ENCODE results near the gene SLC17A5.
"Not testable (repeated sequence)": the region's sequence is repeated elsewhere in the genome, so short reads cannot be mapped to it uniquely, and the experiment has no call there.

Gene SLC17A5

DNA sequence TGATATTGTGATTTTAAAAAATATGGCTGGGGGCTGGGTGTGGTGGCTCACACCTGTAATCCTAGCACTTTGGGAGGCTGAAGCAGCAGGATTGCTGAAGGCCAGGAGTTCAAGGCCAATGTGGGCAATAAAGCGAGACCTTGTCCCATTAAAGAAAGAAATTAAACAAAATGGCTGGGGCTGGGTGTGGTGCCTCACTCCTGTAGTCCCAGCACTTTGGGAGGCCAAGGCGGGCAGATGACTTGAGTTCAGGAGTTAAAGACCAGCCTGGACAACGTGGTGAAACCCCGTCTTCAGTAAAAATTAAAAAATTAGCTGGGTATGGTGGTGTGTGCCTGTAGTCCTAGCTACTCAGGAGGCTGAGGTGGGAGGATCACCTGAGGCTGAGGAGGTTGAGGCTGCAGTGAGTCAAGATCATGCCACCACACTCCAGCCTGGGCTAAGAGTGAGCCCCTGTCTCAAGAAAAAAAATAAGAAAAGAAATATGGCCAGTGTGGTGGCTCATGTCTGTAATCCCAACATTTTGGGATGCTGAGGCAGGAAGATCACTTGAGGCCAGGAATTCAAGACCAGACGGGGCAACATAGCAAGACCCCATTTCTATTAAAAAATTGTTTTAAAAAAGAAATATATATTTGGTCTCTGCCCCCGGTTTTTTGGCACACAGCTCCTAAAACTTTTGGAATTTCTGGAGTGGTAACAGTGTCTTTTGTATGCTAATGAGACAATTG is 39.8 kb downstream of the SLC17A5 start:
- no peak for DNase-seq

DNA sequence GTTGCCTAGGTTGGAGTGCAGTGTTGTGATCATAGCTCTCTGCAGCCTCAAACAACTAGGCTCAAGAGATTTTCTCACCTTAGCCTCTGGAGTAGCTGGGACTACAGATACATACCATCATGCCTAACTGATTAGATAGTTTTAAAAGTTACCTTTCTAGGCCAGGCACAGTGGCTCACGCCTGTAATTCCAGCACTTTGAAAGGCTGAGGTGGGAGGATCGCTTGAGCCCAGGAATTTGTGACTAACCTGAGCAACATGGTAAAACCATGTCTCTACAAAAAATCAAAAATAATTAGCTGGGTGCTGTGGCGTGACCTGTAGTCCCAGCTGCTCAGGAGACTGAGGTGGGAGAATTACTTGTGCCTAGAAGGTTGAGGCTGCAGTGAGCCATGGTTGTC is 41.2 kb downstream of the SLC17A5 start:
- no peak for DNase-seq

DNA sequence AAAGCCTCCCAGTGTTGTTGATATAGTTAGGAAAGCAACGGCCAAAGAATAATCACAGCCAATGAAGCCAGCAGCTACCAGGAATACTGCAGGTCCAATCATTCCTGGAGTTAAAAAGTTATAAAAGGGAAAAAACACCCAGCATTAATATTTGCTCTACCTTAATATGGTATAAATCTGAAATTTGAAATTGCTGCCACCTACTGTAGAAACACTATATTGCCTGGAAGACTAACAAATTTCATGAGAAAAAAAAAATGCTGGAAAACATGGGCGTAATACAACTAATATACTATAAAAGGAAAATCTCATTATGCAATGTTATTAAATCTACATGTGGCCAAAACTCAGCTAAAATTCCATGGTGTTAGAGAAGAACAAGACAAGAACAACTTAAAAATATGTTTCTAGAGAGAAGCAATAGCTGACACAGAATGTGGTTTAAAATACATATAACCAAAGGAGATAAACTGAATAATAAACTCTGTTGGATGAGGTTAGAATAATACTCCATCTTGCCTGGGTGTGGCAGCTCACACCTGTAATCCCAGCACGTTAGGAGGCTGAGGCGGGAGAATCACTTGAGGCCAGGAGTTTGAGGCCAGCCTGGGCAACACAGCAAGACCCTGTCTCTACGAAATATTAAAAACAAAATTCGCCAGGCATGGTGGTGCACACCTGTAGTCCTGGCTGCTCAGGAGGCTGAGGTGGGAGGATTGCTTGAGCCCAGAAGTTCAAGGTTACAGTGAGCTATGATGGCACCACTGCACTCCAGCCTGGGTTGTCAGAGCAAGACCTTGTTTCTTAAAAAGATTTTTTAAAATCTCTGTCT is 43.1 kb downstream of the SLC17A5 start:
- DNase-seq = peak; percentile 44

DNA sequence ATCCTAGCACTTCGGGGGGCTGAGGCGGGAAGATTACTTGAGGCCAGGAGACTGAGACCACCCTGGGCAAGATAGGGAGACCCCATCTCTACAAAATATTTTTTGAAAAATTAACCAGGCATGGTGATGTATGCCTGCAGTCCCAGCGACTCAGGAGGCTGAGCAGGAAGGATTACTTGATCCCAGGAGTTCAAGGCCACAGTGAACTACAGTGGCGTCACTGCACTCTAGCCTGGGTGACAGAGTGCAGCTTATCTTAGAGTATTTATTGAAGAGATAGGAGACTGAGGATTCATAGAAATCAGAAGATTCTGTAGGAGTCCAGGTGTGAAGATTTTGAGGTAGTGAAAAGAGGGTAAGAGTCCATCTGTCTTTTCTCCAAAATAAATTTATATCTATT is 45.0 kb downstream of the SLC17A5 start:
- no peak for DNase-seq

DNA sequence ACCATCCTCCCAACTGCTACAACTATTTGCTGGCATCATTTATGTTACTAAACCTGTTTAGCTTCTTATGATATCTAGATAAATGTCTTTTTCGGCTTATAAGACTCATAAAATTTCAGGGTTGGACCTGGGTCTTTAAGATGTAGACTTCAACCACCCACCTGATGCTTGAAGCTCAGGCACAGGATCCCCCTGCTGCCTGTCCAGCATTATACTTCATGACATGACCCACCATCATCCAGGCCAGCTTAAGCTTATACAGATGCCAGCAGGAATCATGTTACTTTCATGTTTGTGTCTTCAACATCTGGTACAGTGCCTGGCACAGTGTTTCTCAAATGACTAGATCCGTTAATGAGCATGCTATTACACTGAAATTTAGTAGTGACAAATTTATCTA is 47.4 kb downstream of the SLC17A5 start:
- no peak for DNase-seq

DNA sequence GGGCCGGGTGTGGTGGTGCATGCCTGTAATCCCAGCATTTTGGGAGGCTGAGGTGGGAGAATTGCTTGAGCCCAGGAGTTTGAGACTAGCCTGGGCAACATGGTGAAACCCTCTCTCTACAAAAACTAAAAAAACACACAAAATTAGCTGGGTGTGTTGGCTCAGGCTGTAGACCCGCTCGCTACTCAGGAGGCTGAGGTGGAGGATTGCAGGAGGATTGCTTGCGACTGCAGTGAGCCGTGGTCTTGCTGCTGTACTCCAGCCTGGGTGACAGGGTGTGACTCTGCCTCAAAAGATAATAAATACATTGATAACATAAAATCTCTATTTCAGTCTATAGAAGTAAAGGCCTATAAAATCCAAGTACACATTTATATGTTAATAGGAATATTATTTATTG is 49.3 kb downstream of the SLC17A5 start:
- no peak for DNase-seq

DNA sequence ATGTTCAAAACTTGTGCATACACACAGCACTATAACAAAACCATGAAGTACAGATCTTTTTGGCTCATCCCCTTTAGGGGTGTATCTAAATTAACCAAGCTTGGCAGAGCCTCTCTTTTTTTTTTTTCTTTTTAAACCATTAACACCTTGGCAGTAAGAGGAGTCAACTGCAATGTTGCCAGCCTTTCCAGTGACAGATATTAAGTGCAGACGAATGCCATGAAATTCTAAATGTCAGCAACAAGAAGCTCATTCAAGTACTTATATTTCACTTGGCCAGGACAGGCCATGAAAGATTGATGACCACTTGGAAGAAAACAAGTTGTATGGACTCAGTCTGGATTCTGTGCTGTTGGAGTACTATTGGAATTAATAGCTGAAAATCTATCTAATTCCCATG is 49.8 kb downstream of the SLC17A5 start:
- no peak for DNase-seq

DNA sequence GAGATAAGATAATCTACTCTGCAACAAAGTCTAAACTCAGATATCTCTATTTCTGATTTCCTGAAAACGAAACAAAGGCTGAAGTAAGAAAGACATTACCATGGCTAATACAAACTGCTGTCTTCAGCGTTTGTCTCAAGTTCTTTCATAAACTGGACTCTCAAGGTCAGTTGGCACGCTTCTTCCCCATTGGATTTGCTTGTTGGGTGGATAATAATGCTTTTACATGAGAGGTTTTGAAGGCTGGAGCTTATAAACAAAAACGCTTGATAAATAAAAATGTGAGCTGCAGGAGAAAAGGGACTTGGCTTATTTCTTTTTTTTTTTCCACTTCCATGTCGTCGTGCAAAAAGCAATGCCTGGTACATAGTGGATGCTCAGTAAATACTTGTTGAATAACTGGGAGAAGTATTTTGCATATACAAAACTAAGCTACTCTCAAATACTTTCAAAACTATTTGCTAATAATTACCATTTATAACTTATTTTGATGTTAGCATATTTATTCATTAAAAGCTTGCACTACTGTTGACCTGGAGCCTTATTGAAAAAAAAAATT is 67.3 kb downstream of the SLC17A5 start:
- DNase-seq = peak; percentile 10

DNA sequence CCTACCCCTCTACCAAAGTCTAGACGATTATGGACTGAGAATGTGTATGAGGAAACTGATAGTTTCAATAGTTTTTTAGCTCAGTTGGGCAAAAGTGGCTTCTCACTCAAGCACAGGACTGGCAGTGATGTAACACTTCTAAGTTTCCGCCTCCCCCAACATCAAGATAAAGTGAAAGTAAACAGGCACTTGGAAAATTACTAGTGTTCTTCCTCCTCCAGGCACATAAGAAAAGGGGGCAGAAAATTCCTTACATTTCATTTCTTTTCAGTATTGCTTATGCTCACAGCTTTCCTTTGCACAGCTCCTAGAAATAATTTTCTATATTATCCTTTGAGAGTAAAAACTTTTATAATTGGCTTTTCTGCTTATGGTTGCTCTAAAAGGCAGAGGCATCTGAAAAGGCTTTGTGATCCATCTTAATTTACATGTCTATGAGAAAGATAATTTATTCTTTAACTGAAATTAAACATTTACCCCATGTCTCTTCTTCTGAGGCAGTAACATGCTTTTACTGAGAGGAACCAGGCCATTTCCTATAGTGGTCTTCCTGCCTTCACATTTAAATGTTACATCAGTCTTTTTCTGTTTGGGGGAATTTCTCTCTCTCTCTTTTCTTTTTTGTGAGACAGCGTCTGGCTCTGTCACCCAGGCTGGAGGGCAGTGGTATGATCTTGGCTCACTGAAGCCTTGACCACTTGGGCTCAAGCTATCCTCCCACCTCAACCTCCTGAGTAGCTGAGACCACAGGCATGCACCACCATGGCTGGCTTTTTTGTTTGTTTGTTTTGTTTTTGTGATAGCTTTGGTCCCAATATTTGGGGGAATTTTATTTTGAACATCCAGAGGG is 68.0 kb downstream of the SLC17A5 start:
- peak; percentile 81 for DNase-seq

DNA sequence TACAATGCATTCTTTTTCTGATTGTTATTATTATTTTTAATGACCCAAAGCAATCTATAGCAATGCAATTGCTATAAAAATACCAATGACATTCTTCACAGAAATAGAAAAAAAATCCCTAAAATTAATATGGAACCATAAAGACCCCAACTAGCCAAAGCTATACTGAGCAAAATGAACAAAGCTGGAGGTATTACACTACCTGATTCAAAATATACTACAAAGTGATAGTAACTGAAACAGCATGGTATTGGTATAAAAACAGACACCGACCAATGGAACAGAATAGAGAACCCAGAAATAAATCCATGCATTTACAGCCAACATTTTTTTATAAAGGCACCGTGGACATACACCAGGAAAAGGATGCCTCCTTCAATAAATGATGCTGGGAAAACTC is 72.5 kb downstream of the SLC17A5 start:
- no peak for DNase-seq

DNA sequence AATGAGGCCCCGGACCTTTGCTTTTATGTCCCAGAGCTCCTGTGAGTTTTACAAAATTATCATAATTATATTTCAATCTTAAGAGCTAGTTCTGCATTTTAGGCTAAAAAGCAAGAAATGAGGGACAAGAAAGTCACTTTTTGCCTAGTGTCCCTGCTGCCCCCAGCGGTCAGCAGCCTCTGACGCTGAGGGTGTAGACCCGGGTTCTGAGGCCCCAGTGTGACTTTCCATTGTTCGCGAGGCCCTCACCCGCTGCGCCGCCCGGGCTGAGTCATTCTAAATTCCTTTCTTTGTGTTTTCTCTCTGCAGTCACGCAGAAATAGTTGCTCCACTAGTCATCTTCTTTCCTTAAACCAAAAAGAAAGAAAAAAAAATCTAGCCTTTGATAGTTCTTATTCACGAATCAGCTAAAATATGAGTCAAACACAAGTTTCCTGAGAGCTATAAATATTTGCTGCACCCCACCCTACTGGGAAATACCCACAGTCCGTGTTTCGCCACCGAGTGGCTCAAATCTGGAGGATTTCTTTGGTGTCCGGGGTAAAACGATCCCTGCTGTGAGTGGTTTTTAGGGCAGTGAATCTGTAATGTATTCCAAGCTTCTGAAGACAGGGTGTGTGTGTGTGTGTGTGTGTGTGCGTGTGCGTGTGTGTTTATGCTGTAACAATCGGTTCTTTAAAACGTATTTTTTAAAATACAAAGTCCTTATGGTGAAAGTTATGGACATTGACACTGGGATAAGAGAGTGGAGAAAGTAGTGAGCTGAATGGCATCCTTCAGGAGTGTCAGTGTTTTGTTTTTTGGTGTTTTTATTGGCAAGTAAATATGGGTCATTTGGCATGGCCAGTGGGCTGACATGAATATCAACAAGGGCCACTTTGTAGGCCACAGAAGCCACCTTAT is 73.3 kb downstream of the SLC17A5 start:
- DNase-seq = peak; percentile 99

DNA sequence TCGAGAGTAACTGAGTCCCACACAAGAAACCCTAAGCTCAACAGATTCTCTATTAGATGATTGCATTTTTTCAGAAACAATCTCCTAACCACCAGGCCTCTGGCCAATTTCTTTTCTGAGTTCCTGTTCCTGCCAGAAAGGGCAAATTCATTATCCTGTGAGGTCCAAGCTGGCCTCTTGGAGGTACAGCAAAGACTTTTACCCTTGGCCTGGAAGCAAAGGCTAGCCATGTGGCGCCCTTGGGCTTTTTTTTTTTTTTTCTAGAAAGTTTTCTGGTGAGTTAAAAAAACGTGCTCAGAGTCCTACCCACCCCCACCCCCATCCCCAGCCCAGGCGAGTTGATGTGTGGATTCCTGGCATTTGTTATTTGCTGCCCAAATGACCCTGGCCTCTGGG is 73.9 kb downstream of the SLC17A5 start:
- peak; percentile 94 for DNase-seq

DNA sequence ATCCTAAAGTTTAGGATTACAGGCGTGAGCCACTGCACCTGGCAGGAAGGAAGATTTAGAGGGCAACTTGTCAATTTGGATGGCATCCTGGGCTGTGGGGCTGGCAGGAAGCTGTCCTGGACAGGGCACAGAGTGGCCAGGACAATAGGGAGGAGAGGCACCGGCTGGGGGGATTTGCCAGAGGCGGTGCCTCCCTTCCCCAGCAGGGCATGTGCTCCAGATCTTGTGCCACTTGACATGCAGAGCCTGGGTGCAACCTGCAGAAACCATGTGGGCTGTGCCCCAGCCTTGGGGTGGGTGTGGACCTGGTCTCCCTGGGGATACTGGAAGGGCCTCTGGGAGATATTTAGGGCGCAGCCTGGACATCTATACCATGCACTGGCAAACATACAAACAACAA is 74.4 kb downstream of the SLC17A5 start:
- no peak for DNase-seq

DNA sequence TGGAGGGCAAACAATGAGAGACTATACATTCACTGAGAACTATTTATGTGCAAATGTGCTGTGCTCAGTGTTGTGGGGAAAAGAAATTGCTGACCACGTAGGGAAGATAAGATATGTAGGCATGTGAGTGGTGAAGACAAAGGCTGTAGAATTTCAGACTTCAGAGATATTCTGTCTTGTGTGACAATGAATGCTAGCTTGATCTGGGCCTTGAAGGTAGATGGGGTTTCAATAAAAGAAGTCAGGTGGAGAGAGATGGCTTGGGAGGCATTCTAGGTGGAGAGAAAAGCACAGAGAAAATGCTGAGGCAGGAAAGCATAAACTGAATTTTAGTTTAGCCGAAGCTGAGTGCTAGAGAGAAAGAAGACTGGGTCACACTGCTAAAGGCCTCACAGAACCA is 76.1 kb downstream of the SLC17A5 start:
- no peak for DNase-seq

DNA sequence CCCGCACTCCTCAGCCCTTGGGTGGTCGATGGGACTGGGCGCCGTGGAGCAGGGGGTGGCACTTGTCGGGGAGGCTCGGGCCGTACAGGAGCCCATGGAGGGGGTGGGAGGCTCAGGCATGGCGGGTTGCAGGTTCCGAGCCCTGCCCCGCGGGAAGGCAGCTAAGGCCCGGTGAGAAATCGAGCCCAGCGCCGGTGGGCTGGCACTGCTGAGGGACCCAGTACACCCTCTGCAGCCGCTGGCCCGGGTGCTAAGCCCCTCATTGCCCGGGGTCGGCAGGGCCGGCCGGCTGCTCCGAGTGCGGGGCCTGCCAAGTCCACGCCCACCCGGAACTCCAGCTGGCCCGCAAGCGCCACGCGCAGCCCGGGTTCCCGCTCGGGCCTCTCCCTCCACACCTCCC is 81.3 kb downstream of the SLC17A5 start:
- not testable (repeated sequence) for DNase-seq

DNA sequence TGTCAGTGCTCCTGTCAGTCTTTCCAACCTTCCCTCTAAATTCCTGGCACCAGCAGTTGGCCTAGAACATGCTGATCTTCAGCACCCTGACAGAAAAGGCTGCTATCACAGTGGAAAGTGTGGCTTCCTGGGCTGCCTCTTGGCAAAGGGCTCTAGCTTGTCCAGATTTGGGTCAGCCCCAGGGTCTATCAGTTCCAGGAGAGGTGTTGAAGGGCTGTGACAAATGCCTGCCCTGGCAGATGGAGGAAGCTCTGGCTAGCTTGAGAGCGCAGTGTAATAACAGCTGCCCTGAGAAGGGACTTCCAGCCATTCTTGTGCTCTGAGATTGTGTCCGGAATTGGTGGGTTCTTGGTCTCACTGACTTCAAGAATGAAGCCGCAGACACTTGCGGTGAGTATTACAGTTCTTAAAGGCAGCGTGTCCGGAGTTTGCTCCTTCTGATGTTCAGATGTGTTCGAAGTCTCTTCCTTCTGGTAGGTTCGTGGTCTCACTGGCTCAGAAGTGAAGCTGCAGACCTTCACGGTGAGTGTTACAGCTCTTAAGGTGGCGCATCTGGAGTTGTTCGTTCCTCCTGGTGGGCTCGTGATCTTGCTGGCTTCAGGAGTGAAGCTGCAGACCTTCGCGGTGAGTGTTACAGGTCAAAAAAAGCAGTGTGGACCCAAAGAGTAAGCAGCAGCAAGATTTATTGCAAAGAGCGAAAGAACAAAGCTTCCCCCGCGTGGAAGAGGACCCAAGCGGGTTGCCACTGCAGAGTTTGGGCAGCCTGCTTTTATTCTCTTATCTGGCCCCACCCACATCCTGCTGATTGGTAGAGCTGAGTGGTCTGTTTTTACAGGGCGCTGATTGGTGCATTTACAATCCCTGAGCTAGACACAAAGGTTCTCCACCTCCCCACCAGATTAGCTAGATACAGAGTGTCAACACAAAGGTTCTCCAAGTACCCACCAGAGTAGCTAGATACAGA is 82.3 kb downstream of the SLC17A5 start:
- DNase-seq = not testable (repeated sequence)

DNA sequence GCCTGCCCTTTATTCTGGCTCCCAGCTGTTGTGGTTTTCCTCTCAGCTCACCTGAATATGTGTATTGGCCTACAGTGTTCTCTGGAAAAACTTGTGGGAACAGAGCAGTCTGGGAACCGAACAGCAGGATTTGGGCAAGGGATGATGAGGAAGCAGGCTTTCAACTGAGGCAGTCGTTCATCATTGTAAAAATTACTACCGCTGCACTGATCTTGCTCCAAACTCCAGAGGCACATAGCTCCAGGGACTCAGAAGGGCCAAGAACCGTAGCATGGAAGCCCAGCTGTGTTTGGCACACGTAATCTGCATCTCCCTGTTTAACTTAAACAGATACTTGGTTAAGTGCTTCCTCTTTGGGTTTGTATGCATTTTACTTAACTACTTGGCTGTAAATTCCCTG is 84.7 kb downstream of the SLC17A5 start:
- DNase-seq = no peak

DNA sequence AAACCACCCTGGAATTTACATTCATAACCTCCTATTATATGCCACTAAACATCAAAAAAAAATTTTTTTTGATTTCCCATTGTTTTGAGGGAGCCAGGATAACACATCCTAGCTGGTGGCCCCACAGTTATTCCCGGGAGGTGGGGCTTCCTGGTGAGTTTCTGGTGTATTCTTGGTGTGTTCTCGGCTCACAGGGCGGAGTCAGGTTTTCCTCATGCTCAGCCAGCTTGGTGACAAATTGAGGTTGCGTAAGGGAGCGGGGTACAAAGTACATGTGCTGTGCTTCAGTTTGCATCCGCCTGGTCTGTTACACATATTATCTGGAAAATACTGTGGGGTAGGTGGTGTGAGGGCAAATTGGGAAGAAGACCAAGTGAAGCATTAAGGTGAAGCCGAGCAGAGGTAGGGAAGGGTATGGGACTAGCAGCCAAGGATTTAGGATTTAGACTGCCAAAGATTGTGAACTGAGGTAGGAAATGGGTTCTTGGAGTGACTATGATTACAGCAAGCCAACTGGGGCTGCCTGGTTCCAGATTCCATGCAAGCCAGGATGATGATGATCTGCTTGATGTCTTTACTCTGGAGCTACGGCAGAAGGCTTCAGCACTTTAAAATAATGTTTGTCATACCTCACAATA is 86.7 kb downstream of the SLC17A5 start:
- DNase-seq = peak; percentile 70

DNA sequence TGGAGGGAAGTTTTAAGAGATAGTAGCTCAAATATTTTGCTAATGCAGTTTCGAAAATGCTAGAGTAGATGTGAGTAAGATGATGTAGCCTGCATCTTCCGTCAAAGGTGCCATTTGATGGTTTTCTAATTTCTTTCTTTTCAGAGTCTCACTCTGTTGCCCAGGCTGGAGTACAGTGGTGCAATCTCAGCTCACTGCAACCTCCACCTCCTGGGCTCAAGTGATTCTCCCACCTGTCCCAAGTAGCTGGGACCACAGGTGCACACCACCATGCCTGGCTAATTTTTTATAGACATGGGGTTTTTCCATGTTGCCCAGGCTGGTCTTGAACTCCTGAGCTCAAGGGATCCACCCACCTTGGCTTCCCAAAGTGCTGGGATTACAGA is 87.3 kb downstream of the SLC17A5 start:
- DNase-seq = not testable (repeated sequence)

DNA sequence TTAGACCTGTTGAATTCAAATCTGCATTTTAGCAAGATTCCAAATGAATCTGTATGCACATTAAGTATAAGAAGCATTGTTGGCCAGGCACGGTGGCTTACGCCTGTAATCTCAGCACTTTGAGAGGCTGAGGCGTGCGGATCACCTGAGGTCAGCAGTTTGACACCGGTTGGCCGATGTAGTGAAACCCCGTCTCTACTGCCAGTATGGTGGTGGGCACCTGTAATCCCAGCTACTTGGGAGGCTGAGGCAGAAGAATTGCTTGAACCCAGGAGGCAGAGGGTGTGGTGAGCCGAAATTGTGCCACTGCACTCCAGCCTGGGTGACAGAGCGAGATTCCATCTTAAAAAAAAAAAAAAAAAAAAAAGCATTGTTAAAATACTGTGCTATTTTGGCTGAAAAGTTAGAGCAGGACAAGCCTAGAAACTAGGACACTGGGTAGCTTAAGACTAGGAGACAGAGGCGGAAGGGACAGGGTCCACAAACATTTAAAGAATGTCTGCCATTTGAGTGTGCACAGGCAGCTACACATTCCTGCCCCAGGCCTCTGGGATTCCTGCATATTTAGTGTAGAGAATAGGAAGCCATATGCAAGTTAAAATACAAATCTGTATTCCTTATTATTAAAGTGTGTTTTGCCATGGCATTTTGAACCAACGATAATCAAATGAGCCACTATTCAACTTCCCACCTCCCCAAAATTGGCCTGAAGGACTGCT is 87.9 kb downstream of the SLC17A5 start:
- DNase-seq = no peak

All from HCEC 1CT (cell line).